ENCODE results near the gene GRAPL.
"Not testable (repeated sequence)": the region's sequence is repeated elsewhere in the genome, so short reads cannot be mapped to it uniquely, and the experiment has no call there.

DNA sequence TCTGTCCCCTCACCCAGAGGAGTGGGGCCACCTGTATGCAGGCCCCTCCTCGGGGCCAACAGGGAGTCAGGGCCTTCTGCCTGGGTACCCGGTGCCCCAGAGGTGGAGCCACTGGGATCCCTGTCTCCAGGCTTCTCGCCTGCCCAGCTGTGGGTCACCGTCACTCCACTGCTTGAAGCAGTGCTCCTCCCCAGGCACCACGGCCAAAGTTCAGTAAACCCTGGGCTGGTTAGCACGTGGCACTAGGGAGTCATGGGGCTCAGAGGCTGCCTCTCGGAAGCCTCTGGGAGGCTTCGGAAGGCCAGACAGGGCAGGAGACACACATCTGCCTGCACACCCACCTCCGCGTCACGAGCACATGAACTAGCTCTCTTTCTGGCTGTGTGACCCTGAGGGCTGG lies 18.1 kb downstream of the GRAPL start:
- TF ChIP-seq ZNF263 (CRISPR knock-in tag; IDR thresholded peaks at IDR 0.05; ENCODE audit: low read depth); CREB1 (CRISPR knock-in tag; IDR thresholded peaks at IDR 0.05); ZNF512 (CRISPR knock-in tag; IDR thresholded peaks at IDR 0.05; ENCODE audit: borderline replicate concordance); ATF3 (CRISPR knock-in tag; conservative IDR thresholded peaks at IDR 0.05); STAT6 (CRISPR knock-in tag; conservative IDR thresholded peaks at IDR 0.05; ENCODE audit: low read depth); ZNF121 (CRISPR knock-in tag; IDR thresholded peaks at IDR 0.05): not testable (repeated sequence)

Measured in WTC11 (cell line).